Neural progenitor cell (in vitro differentiated cells): ENCODE results near the gene PLA2G4D. TPM values are rescaled to one million over a fixed set of nuclear protein-coding genes. Genes with fewer than 3 reads are reported as not detected.

ENCODE experiments used
- DNase-seq: peaks from one replicate; pipeline ENCODE4 v3.0.0-alpha.2; 2016; ENCODE audit warnings: low spot score
- H2AFZ ChIP-seq: fragments of 200-600 bp; sonication (generic); replicated peaks from 2 replicates; pipeline ENCODE4 v1.6.1; 2016; ENCODE audit warnings: antibody characterized with exemption
- H3F3A ChIP-seq: fragments of 200-600 bp; sonication (generic); 2 replicates; pipeline ENCODE4 v1.6.1; 2016; ENCODE audit warnings: antibody characterized with exemption, low read depth
- H3K27ac ChIP-seq: fragments of 200-600 bp; sonication (generic); 2 replicates; pipeline ENCODE4 v1.5.1; 2016; ENCODE audit warnings: mild to moderate bottlenecking
- H3K27me3 ChIP-seq: fragments of 200-600 bp; sonication (generic); 2 replicates; pipeline ENCODE4 v1.6.1; 2016; ENCODE audit warnings: mild to moderate bottlenecking, moderate library complexity
- H3K36me3 ChIP-seq: fragments of 200-600 bp; sonication (generic); 2 replicates; pipeline ENCODE4 v1.5.1; 2016
- H3K4me1 ChIP-seq: fragments of 200-600 bp; sonication (generic); 2 replicates; pipeline ENCODE4 v1.6.1; 2016; ENCODE audit warnings: mixed run types
- H3K4me2 ChIP-seq: fragments of 200-600 bp; sonication (generic); 2 replicates; pipeline ENCODE4 v1.6.1; 2016
- H3K4me3 ChIP-seq: fragments of 200-600 bp; sonication (generic); 2 replicates; pipeline ENCODE4 v1.5.1; 2016
- H3K79me2 ChIP-seq: fragments of 200-600 bp; sonication (generic); 2 replicates; pipeline ENCODE4 v1.6.1; 2016; ENCODE audit warnings: low read depth
- H3K9ac ChIP-seq: fragments of 200-600 bp; sonication (generic); 2 replicates; pipeline ENCODE4 v1.6.1; 2016
- H3K9me3 ChIP-seq: fragments of 200-600 bp; sonication (generic); 2 replicates; pipeline ENCODE4 v1.5.1; 2016; ENCODE audit warnings: low read depth
- H4K20me1 ChIP-seq: fragments of 200-600 bp; sonication (generic); 2 replicates; pipeline ENCODE4 v1.6.1; 2016; ENCODE audit warnings: low read depth
- H3K27ac Mint-ChIP-seq: 3 replicates; pipeline ENCODE4 v1.8.0; 2021; ENCODE audit warnings: mixed read lengths
- H3K27me3 Mint-ChIP-seq: 2 replicates; pipeline ENCODE4 v1.8.0; 2022; ENCODE audit warnings: low read depth, mild to moderate bottlenecking, inconsistent platforms, moderate library complexity, mixed read lengths; ENCODE audit not compliant: insufficient read depth
- H3K36me3 Mint-ChIP-seq: 3 replicates; pipeline ENCODE4 v1.8.0; 2021; ENCODE audit warnings: mixed read lengths
- H3K4me1 Mint-ChIP-seq: 3 replicates; pipeline ENCODE4 v1.8.0; 2021; ENCODE audit warnings: mixed read lengths
- H3K4me3 Mint-ChIP-seq: 3 replicates; pipeline ENCODE4 v1.8.0; 2021; ENCODE audit warnings: mild to moderate bottlenecking, moderate library complexity, mixed read lengths
- H3K9me3 Mint-ChIP-seq: 3 replicates; pipeline ENCODE4 v1.8.0; 2020; ENCODE audit warnings: mixed read lengths
- EZH2 ChIP-seq: fragments of 200-600 bp; sonication (generic); IDR thresholded peaks from 2 replicates; pipeline ENCODE4 v1.6.1; 2017; ENCODE audit warnings: antibody characterized with exemption, mild to moderate bottlenecking, moderate library complexity
- EZH2phosphoT487 ChIP-seq: fragments of 200-600 bp; sonication (generic); IDR thresholded peaks from 2 replicates; pipeline ENCODE4 v1.6.1; 2017; ENCODE audit warnings: antibody characterized with exemption
- total RNA-seq: library from RNA; depleted of rRNA; stranded (reverse); fragments of >200 nt; gene quantifications from 2 replicates; pipeline ENCODE4 v1.2.3, GENCODE V29; 2015; ENCODE audit warnings: low replicate concordance
- TF ChIP-seq, protein P1 (sequence below): fragments of 200-600 bp; sonication (generic); IDR thresholded peaks from 2 replicates; pipeline ENCODE4 v1.5.1; 2017; ENCODE audit warnings: antibody characterized with exemption, mild to moderate bottlenecking

Gene PLA2G4D
- total RNA-seq, 1 donor from 2014 or later: not detected

- Mint-ChIP-seq H3K4me1 (peaks cover 10% of the 10 kb centered on the region), H3K4me3 (no peak overlapping the region), H3K27ac (no peak overlapping the region), H3K9me3 (no peaks in the 10 kb centered on the region), H3K36me3 (no peaks in the 10 kb centered on the region), H3K27me3 (peaks cover 3% of the 10 kb centered on the region)
- no peak overlapping the region for H2AFZ ChIP-seq
- H3K27me3 ChIP-seq: no peaks in the 10 kb centered on the region
- no peaks in the 10 kb centered on the region for H3F3A ChIP-seq
- no peak overlapping the region for H3K9ac ChIP-seq
- no peak overlapping the region for H3K27ac ChIP-seq
- no peaks in the 10 kb centered on the region for H3K9me3 ChIP-seq
- DNase-seq: no peak
- H3K79me2 ChIP-seq: no peaks in the 10 kb centered on the region
- H3K4me1 ChIP-seq: no peaks in the 10 kb centered on the region
- no peaks in the 10 kb centered on the region for H3K36me3 ChIP-seq
- no peaks in the 10 kb centered on the region for H4K20me1 ChIP-seq
- no peak overlapping the region for H3K4me3 ChIP-seq
- TF ChIP-seq EZH2 (no peak), EZH2phosphoT487 (no peak)
- TF ChIP-seq, protein P1, sequence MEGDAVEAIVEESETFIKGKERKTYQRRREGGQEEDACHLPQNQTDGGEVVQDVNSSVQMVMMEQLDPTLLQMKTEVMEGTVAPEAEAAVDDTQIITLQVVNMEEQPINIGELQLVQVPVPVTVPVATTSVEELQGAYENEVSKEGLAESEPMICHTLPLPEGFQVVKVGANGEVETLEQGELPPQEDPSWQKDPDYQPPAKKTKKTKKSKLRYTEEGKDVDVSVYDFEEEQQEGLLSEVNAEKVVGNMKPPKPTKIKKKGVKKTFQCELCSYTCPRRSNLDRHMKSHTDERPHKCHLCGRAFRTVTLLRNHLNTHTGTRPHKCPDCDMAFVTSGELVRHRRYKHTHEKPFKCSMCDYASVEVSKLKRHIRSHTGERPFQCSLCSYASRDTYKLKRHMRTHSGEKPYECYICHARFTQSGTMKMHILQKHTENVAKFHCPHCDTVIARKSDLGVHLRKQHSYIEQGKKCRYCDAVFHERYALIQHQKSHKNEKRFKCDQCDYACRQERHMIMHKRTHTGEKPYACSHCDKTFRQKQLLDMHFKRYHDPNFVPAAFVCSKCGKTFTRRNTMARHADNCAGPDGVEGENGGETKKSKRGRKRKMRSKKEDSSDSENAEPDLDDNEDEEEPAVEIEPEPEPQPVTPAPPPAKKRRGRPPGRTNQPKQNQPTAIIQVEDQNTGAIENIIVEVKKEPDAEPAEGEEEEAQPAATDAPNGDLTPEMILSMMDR: no peak
- H3K4me2 ChIP-seq: no peak overlapping the region
These were observed 56.7 kb downstream of the PLA2G4D start for GRCh38 chr15:42037656-42038055.

GRCh38 chr15:42036966-42037365 is 57.4 kb downstream of the PLA2G4D start:
- H3K27ac ChIP-seq: no peak overlapping the region
- no peaks in the 10 kb centered on the region for H3F3A ChIP-seq
- no peak overlapping the region for H3K4me3 ChIP-seq
- H3K27me3 ChIP-seq: no peaks in the 10 kb centered on the region
- H3K4me3 Mint-ChIP-seq: no peak overlapping the region
- no peaks in the 10 kb centered on the region for H4K20me1 ChIP-seq
- H3K4me2 ChIP-seq: no peak overlapping the region
- no peaks in the 10 kb centered on the region for H3K79me2 ChIP-seq
- no peaks in the 10 kb centered on the region for H3K36me3 ChIP-seq
- peaks cover 3% of the 10 kb centered on the region for H3K27me3 Mint-ChIP-seq
- no peak for DNase-seq
- H3K9me3 Mint-ChIP-seq: no peaks in the 10 kb centered on the region
- no peaks in the 10 kb centered on the region for H3K4me1 ChIP-seq
- no peaks in the 10 kb centered on the region for H3K36me3 Mint-ChIP-seq
- H2AFZ ChIP-seq: no peak overlapping the region
- H3K9ac ChIP-seq: no peak overlapping the region
- peaks cover 10% of the 10 kb centered on the region for H3K4me1 Mint-ChIP-seq
- TF ChIP-seq EZH2phosphoT487 (no peak), EZH2 (no peak)
- TF ChIP-seq, protein P1: no peak
- H3K27ac Mint-ChIP-seq: no peak overlapping the region
- no peaks in the 10 kb centered on the region for H3K9me3 ChIP-seq

- peak; percentile 25 for DNase-seq
- Histone ChIP-seq H3K9me3 (no peaks in the 10 kb centered on the region), H4K20me1 (no peaks in the 10 kb centered on the region), H3K9ac (no peak overlapping the region), H3K4me3 (no peak overlapping the region), H3K4me2 (no peak overlapping the region), H3K36me3 (no peaks in the 10 kb centered on the region), H3K27ac (no peak overlapping the region), H2AFZ (no peak overlapping the region), H3K27me3 (no peaks in the 10 kb centered on the region), H3K79me2 (no peaks in the 10 kb centered on the region), H3K4me1 (no peaks in the 10 kb centered on the region), H3F3A (no peaks in the 10 kb centered on the region)
- Mint-ChIP-seq H3K9me3 (no peaks in the 10 kb centered on the region), H3K27me3 (peaks cover 5% of the 10 kb centered on the region), H3K27ac (no peak overlapping the region), H3K36me3 (no peaks in the 10 kb centered on the region), H3K4me3 (no peak overlapping the region), H3K4me1 (peaks cover 4% of the 10 kb centered on the region)
- TF ChIP-seq EZH2: no peak
- TF ChIP-seq EZH2phosphoT487: no peak
- TF ChIP-seq, protein P1: no peak
These were observed 58.1 kb downstream of the PLA2G4D start for GRCh38 chr15:42036112-42036905.
